HG03139 (cell line): ENCODE results near the gene MISFA.
"Not testable (repeated sequence)": the region's sequence is repeated elsewhere in the genome, so short reads cannot be mapped to it uniquely, and the experiment has no call there.

Experiments
- ATAC-seq: cut with Tn5 transposase; IDR thresholded peaks from one replicate; pipeline ENCODE4 v1.9.1; 2021; ENCODE audit not compliant: unreplicated experiment

The MISFA gene

DNA sequence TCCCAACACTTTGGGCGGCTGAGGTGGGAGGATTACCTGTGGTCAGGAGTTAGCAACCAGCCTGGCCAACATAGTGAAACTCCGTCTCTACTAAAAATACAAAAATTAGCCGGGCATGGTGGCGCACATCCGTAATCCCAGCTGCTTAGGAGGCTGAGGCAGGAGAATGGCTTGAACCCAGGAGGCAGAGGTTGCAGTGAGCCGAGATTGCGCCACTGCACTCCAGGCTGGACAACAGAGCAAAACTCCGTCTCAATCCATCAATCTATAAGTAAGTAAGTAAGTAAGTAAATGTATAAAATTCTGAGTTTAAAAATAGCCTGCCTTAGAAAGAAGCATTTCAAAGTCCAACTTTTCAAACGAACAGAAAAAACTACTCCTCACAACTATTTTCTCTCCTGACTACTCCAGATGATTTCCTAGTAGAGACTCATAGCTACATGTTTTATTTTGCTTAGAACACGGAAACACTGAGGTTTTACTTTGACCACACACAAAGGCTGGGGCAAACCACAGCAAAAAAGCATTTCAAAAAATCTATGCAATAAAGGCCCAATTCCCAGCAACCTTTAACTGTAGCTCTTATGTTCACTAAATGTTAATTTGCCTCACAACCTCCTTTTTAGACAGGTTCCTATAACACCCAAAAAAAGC, 18.2 kb downstream of the MISFA start:
- ATAC-seq: no peak

DNA sequence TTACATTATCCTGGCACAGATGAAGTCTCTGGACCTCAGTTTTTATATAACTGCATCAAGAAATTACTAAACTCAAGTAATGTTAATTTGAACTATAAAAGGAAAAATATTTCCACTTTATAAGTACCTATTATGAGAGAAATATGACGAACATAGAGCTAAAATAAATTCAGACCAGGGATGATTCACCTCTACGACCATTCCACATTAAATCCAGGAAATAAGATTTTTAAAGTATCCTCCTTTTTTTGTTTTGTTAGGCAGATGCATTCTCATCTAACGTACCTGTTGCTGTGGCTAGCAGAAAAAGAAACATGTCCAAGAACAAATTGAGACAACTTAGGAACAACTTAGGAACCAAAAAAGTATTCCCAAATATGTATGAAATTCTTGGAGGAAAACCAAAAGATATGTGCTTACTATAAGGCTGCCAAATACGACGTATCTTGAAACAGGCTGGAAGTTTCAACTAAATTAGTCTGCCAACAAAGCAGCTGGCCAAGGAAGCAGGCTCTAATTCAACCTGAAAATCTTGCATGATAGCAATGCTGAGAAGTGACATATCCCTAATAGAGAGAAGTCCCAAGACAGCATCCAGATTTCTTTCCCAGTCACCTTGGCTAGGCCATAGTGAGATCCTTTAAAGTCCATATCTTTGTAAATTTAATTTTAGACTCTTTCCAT, 18.9 kb downstream of the MISFA start:
- ATAC-seq: no peak

DNA sequence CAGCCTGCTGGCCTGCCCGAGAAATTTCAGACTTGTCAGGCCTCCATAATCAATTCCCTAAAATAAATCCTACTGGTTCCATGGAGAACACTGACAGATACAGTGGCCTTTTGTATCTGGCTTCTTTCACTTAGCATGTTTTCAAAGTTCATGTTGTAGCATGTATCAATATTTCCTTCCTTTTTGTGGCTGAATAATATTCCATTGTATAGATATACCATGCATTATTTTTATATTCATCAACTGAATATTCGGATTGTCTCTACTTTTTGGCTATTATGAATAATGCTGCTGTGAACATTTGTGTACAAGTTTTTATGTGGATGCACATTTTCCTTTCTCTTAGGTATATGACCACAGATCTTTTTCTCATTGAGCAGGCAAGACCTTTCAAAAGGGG, 24.1 kb downstream of the MISFA start:
- no peak for ATAC-seq

DNA sequence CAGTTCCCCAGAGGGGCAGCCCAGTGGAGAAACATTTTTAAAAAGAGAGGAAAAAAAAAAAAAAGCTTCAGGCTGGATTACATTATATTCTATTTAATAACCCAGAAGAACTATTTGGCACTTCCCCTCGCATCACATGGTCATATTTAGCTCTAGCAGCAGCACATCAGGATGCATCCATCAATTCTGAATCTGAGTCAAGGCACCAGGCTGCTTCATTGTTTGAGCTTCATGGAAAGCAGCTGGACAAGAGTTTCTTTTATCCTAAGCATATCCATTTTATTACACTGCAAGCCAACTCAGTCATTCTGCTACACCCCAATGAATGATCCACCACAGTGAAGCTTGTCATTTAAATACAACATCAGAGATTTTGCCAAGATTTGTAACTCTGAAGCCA, 24.6 kb downstream of the MISFA start:
- ATAC-seq: no peak

DNA sequence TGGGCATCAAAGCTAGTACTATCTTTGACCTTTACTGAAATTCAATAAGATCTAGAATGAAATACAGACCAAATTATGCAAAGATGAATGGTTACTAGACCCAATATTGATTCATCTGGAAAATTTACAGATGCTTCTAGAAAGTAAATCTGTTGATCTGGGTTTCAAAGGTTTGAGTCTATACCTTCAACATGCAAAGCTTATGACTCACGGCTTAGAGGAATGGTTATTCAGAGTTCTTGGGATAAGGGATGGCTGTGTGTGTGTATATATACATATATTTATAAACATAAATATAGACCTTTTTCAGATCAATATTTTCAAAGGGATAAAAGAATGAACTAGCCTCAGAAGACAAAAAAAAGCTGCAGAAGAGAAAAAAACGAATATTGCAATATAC, 33.3 kb downstream of the MISFA start:
- no peak for ATAC-seq

DNA sequence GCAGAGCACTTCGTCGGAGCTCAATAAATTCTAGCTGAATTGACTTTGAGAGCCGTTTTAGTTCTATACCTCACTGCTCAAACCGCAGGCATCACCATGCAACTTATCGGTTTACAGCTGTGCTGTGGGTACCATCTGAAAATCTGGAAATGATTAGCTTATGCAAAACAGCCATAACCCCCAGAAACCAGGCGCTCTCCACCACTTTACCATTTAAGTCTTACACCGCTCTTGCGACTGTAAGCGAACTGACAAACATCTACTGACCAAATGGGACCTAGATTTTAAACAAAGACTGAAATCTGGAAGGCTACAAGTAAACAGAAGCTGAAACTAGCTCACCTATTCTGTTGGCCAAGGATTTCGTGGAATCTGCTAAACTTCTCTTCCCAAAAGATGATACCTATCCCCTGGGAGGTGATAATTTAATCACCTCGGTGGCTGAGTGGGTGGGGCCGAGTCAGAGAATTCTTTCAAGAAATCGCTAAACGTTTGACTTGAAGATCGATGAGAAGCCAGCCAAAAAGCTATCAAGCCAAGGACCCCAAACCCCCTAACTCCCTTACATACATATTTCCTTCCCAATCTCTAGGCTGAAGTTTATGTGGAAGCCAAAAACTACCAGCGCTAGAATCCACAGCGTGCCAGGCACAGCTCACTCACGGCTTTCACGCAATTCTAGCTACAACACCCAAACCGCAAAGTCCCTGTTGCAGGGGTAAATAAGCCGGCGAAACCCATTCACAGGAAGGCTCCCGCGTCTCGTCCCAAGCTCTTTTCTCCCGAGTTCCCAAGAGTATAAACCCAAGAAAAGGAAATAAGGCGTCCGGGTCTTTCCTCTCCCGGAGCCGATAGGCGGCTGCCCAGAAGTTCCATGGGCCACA, 33.9 kb downstream of the MISFA start:
- peak; percentile 59 for ATAC-seq

DNA sequence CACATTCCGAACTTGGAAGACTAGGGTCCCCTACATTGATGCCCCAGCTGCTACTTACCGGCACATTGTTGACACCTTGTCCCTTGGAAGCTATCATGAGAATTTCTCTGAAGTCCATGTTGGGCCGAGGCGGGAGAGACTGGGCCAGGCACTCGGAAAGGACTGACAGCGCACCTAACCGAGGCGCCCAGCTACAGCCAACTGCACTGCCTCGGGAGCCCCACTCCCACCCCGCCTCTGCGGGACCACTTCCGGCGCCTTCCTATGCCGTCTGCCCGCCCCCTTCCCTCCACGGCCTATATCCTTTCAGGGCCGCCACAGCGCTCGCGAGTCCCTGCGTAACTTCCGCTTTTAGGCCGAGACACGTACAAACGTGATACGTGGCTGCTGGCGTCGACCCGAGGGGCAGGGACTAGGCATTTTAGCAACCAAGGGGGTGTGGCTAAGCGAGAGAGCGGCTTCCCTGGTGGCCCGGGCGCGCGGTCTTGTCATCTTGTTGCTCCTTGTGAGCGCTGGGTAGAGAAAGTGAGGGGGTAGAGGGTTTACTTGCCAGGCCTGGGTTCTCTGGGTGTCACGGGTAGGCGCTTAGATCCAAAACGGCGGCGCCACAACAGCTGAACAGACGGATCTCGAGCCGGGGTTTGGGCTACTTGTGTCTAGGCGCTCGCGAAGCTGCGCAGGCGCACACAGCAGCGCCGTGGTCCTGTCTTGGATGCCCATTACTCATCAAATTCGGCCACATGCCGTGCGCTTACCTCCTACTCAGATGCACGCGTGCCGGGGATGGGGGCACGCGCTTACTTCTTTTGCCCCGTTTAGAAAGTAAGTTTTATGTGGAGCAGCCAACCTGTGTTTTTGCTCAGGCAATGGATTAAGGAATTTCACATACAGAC, 34.8 kb downstream of the MISFA start, which contains the start of gene SPTY2D1:
Gene SPTY2D1 (minus strand): TSS at position 203 of the 893 bp plus-strand sequence. CDS start 85 bp downstream, at position 118.
- peak; percentile 89 for ATAC-seq

DNA sequence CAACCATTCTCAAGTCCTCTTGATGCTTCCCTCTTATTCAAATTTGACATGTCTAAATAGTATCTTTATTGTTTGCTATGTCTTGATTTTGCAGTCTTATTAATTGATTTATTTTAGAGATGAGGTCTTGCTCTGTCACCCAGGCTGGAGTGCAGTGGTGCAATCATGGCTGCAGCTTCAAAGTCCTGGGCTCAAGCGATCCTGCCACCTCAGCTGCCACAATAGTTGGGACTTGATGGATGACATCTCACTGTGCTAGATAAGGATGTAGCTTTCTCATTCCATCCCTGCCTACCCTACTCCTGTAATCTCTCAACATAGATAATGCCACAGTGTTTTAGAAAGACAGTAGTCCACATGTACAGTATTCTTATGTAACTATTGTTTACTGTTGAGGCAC, 42.1 kb downstream of the MISFA start:
- no peak for ATAC-seq

DNA sequence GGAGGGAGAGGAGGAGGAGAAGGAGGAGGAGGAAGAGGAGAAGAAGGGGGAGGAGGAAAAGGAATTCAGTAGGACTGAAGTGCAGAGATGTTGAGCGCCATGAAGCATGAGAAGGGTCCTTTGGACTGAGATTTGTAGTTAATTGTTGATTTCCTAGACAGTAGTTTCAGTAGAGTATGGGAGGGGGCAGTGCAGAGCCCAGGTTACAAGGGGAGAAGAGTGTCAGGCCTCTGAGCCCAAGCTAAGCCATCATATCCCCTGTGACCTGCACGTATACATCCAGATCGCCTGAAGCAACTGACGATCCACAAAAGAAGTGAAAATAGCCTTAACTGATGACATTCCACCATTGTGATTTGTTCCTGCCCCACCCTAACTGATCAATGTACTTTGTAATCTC, 43.4 kb downstream of the MISFA start:
- ATAC-seq: not testable (repeated sequence)

DNA sequence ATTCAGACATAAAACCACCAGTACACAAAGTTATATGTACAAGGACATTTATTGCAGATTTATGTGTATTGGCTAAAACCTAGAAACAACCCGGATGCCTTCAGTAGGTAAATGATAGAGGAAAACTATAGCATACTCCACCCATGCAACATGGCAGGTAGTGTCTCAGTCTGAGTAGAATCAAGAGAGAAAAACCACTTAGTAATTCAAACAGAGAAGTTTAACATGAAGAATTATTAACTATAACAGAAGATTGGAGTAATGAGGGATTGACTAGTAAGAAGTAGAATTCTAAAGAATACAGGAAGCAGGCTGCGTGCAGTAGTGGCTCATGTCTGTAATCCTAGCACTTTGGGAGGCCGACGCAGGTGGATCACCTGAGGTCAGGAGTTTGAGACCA, 50.8 kb downstream of the MISFA start:
- no peak for ATAC-seq

DNA sequence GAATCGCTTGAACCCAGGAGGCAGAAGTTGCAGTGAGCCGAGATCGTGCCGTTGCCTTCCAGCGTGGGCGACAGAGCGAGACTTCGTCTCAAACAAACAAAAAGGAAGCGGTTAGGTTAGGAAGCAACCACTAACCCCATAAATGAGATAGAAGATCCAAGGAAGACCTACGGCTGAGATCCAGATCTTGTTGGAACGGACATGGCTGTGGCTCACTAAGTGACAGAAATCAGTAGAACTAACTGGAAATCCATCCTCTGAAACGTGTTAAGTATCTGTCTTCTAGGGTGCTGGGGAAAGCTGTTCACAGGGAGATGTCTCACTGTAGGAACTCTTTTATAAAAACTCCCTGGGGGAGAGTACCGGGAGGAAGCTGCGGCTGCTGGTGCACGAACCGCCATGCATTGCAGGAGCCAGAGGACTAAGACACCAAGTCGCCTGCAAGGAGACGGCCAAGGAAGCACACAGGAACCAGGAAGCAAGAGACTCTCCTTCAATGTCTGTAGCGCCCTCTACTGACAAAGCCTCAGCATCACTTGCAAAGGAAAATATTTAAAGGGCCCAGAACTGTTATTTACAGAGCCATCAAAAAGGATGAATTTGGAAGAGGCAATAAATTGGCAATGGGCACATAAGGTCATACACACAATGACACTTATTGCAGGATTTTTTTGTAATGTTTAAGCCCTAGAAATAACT, 51.4 kb downstream of the MISFA start:
- ATAC-seq: peak; percentile 80
